ENCODE results near the gene IGF2BP3.

IGF2BP3 gene

DNA sequence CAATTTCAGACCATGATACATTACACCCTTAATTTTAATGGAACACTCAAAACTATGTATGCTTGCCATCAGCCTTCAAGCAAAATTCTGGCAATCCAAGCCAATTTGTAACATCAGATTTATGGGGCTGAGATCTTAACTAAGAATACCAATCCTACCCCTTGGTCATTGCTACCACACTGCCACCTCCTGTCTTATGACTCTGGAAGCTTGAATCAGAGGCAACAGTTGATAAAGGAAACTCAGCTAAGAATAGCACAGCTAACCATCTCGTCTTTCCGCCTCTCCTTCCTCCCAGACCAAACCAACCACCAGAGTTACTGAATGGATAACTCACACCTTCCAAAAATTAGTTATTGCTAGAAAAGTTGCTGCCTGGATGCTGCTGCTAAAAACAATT is 7.4 kb downstream of the IGF2BP3 start (continued):
- TF ChIP-seq ZNF280C (tag by site-specific recombination; IDR thresholded peaks at IDR 0.05) (no peak), GLI4 (tag by site-specific recombination; IDR thresholded peaks at IDR 0.05) (no peak), SCRT2 (tag by site-specific recombination; IDR thresholded peaks at IDR 0.05) (peak; percentile 90), BCL11A (tag by site-specific recombination; IDR thresholded peaks at IDR 0.05; ENCODE audit: low read depth) (no peak), ZNF585B (tag by site-specific recombination; IDR thresholded peaks at IDR 0.05) (no peak)
- TF ChIP-seq, protein P1, sequence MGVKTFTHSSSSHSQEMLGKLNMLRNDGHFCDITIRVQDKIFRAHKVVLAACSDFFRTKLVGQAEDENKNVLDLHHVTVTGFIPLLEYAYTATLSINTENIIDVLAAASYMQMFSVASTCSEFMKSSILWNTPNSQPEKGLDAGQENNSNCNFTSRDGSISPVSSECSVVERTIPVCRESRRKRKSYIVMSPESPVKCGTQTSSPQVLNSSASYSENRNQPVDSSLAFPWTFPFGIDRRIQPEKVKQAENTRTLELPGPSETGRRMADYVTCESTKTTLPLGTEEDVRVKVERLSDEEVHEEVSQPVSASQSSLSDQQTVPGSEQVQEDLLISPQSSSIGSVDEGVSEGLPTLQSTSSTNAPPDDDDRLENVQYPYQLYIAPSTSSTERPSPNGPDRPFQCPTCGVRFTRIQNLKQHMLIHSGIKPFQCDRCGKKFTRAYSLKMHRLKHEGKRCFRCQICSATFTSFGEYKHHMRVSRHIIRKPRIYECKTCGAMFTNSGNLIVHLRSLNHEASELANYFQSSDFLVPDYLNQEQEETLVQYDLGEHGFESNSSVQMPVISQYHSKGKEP (tag by site-specific recombination; IDR thresholded peaks at IDR 0.05), result no peak
- TF ChIP-seq, protein P2, sequence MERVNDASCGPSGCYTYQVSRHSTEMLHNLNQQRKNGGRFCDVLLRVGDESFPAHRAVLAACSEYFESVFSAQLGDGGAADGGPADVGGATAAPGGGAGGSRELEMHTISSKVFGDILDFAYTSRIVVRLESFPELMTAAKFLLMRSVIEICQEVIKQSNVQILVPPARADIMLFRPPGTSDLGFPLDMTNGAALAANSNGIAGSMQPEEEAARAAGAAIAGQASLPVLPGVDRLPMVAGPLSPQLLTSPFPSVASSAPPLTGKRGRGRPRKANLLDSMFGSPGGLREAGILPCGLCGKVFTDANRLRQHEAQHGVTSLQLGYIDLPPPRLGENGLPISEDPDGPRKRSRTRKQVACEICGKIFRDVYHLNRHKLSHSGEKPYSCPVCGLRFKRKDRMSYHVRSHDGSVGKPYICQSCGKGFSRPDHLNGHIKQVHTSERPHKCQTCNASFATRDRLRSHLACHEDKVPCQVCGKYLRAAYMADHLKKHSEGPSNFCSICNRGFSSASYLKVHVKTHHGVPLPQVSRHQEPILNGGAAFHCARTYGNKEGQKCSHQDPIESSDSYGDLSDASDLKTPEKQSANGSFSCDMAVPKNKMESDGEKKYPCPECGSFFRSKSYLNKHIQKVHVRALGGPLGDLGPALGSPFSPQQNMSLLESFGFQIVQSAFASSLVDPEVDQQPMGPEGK (tag by site-specific recombination; IDR thresholded peaks at IDR 0.05), result no peak

DNA sequence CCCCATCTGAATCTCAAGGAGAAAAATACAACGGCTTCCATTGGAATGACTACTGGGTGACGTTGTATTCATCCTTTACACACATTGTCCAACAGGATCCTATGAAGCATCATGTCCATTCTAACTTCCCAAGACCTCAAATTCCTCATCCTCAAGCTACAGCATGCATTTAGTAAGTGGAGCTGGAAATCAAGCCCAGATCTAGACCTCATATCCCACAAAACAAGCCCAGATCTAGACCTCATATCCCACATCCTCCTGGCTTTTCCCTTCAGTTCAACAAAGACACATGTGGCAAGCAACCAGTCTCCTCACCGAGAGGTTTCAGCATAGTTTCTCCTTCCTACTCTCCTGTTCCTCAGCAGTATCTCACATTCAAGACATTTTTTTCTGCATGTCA is 12.2 kb downstream of the IGF2BP3 start:
- H3K27ac ChIP-seq (ENCODE audit: extremely low read depth, low read depth, low read length), result no peak overlapping the region
- peaks cover 8 to 19% of the 10 kb centered on the region in 2 experiments; a peak in 2 of 3 replicates for H3K36me3 ChIP-seq (ENCODE audit: control insufficient read depth in 2 of 2, insufficient read depth in 1 of 2, low read length in 2 of 2)
- no peak overlapping the region for H3K4me3 ChIP-seq (ENCODE audit: low read depth, low read length)
- TF ChIP-seq ZNF629 (tag by site-specific recombination; IDR thresholded peaks at IDR 0.05) (no peak), ZFP41 (tag by site-specific recombination; IDR thresholded peaks at IDR 0.05; ENCODE audit: borderline replicate concordance) (no peak), ZEB2 (tag by site-specific recombination; IDR thresholded peaks at IDR 0.05) (no peak), ZNF48 (tag by site-specific recombination; IDR thresholded peaks at IDR 0.05) (no peak), ZNF155 (tag by site-specific recombination; IDR thresholded peaks at IDR 0.05) (no peak), ZNF423 (tag by site-specific recombination; IDR thresholded peaks at IDR 0.05) (no peak), ZXDB (tag by site-specific recombination; IDR thresholded peaks at IDR 0.05) (no peak), HOXC10 (CRISPR knock-in tag; IDR thresholded peaks at IDR 0.05) (no peak), ZNF76 (tag by site-specific recombination; IDR thresholded peaks at IDR 0.05; ENCODE audit: borderline replicate concordance, low read depth) (no peak), ZNF133 (tag by site-specific recombination; IDR thresholded peaks at IDR 0.05) (no peak), ZNF664 (tag by site-specific recombination; IDR thresholded peaks at IDR 0.05) (no peak), HOXD13 (CRISPR knock-in tag; IDR thresholded peaks at IDR 0.05; ENCODE audit: borderline replicate concordance) (no peak)
- TF ChIP-seq, protein P3, sequence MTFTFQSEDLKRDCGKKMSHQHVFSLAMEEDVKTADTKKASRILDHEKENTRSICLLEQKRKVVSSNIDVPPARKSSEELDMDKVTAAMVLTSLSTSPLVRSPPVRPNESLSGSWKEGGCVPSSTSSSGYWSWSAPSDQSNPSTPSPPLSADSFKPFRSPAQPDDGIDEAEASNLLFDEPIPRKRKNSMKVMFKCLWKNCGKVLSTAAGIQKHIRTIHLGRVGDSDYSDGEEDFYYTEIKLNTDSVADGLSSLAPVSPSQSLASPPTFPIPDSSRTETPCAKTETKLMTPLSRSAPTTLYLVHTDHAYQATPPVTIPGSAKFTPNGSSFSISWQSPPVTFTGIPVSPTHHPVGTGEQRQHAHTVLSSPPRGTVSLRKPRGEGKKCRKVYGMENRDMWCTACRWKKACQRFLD (tag by site-specific recombination; IDR thresholded peaks at IDR 0.05), result no peak
- TF ChIP-seq, protein P4, sequence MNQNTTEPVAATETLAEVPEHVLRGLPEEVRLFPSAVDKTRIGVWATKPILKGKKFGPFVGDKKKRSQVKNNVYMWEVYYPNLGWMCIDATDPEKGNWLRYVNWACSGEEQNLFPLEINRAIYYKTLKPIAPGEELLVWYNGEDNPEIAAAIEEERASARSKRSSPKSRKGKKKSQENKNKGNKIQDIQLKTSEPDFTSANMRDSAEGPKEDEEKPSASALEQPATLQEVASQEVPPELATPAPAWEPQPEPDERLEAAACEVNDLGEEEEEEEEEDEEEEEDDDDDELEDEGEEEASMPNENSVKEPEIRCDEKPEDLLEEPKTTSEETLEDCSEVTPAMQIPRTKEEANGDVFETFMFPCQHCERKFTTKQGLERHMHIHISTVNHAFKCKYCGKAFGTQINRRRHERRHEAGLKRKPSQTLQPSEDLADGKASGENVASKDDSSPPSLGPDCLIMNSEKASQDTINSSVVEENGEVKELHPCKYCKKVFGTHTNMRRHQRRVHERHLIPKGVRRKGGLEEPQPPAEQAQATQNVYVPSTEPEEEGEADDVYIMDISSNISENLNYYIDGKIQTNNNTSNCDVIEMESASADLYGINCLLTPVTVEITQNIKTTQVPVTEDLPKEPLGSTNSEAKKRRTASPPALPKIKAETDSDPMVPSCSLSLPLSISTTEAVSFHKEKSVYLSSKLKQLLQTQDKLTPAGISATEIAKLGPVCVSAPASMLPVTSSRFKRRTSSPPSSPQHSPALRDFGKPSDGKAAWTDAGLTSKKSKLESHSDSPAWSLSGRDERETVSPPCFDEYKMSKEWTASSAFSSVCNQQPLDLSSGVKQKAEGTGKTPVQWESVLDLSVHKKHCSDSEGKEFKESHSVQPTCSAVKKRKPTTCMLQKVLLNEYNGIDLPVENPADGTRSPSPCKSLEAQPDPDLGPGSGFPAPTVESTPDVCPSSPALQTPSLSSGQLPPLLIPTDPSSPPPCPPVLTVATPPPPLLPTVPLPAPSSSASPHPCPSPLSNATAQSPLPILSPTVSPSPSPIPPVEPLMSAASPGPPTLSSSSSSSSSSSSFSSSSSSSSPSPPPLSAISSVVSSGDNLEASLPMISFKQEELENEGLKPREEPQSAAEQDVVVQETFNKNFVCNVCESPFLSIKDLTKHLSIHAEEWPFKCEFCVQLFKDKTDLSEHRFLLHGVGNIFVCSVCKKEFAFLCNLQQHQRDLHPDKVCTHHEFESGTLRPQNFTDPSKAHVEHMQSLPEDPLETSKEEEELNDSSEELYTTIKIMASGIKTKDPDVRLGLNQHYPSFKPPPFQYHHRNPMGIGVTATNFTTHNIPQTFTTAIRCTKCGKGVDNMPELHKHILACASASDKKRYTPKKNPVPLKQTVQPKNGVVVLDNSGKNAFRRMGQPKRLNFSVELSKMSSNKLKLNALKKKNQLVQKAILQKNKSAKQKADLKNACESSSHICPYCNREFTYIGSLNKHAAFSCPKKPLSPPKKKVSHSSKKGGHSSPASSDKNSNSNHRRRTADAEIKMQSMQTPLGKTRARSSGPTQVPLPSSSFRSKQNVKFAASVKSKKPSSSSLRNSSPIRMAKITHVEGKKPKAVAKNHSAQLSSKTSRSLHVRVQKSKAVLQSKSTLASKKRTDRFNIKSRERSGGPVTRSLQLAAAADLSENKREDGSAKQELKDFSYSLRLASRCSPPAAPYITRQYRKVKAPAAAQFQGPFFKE (tag by site-specific recombination; IDR thresholded peaks at IDR 0.05; ENCODE audit: borderline replicate concordance), result no peak
- no peaks in the 10 kb centered on the region for H3K9me3 ChIP-seq (ENCODE audit: control insufficient read depth, insufficient read depth, low read depth, low read length)
- H3K4me1 ChIP-seq (ENCODE audit: control insufficient read depth, insufficient read depth, low read length), result peaks cover 9% of the 10 kb centered on the region
- POLR2A ChIA-PET, result no interaction called here
- CTCF ChIA-PET, result interaction anchor here (0.6 to 3.0 kb wide), 4 partner anchors 28 to 1640 kb away, joined by 3 to 12 read pairs (median 3); no protein-coding TSS in a partner anchor

Measured in HEK293 (cell line).